ENCODE data around the gene FHIP2A. TPM values are rescaled to one million over a fixed set of nuclear protein-coding genes. Genes with fewer than 3 reads are reported as not detected.

The FHIP2A gene
- total and polyA plus RNA-seq, 12 donors = 4.8 to 36.6 (median 26.4) TPM

DNA sequence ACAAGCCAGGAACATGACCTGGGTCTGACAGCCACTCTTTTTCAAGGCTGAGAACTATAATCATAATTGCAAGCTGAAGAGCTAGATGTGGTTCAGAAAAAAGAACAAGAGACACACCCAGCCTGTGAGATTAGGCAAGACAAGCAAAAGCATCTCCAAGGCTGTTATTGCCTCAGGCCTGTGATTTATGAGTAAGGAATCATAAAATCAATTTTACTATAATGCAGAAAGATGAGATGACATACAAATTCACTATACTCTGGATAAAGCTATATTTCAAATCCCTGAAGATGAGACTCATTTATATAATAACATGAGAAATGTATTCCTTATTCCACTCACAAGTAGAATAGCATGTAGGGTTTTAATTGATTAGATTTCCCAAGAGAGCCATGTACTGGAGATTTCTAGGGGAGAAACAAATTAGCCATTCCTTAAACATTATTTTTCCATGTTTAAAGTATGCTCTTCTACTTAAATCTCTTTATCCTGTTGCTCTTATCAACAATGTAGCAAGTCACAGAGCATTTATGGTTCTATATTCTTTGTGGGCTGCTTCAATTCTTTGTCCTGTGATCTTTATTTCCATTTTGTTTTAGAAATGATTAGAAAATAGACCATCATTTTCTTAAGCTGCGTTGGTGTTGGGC lies 47.4 kb downstream of the FHIP2A start:
- Histone ChIP-seq H3K4me1 (no peaks in the 10 kb centered on the region), H3K4me3 (no peak overlapping the region), H3K27ac (no peak overlapping the region), H3K9me3 (no peaks in the 10 kb centered on the region), H3K27me3 (no peaks in the 10 kb centered on the region), H3K36me3 (peaks cover 0 to 25% (median 10%) of the 10 kb centered on the region in 9 donors)
- ATAC-seq (no peak), DNase-seq (no peak)
- TF ChIP-seq, protein P1, sequence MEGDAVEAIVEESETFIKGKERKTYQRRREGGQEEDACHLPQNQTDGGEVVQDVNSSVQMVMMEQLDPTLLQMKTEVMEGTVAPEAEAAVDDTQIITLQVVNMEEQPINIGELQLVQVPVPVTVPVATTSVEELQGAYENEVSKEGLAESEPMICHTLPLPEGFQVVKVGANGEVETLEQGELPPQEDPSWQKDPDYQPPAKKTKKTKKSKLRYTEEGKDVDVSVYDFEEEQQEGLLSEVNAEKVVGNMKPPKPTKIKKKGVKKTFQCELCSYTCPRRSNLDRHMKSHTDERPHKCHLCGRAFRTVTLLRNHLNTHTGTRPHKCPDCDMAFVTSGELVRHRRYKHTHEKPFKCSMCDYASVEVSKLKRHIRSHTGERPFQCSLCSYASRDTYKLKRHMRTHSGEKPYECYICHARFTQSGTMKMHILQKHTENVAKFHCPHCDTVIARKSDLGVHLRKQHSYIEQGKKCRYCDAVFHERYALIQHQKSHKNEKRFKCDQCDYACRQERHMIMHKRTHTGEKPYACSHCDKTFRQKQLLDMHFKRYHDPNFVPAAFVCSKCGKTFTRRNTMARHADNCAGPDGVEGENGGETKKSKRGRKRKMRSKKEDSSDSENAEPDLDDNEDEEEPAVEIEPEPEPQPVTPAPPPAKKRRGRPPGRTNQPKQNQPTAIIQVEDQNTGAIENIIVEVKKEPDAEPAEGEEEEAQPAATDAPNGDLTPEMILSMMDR (IDR thresholded peaks at IDR 0.05) = no peak
- WGBS, 2 donors = 78 to 85% methylated on average over 1 of the region's 1 CpG
- intact Hi-C loops (cut with DNase I) = no loop called here

DNA sequence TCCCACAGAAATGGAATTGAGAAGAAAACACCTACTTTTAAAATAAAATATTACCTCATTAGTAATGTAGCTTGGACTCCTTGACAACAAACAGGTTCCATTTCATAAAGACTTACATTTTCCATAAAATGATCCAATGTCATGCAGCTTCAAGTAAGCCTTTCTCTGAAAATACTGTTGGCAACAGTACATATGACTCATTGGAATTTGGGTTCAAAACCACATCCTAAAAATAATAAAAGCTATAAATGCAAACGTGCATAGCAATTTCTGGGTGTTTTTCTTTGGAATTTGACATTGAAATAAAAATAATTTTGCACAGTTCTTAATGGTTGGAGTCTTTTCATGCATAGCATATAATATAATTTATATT lies 47.9 kb downstream of the FHIP2A start:
- H3K9me3 ChIP-seq = no peaks in the 10 kb centered on the region
- no peaks in the 10 kb centered on the region for H3K4me1 ChIP-seq
- intact Hi-C loops (cut with DNase I) = no loop called here
- no peaks in the 10 kb centered on the region for H3K27me3 ChIP-seq
- ATAC-seq (no peak), DNase-seq (no peak)
- TF ChIP-seq, protein P1 (IDR thresholded peaks at IDR 0.05) = no peak
- no peak overlapping the region for H3K27ac ChIP-seq
- no peak overlapping the region for H3K4me3 ChIP-seq
- peaks cover 0 to 20% (median 6%) of the 10 kb centered on the region in 9 donors for H3K36me3 ChIP-seq
- WGBS, 2 donors = 27 to 34% methylated on average over 1 of the region's 1 CpG

DNA sequence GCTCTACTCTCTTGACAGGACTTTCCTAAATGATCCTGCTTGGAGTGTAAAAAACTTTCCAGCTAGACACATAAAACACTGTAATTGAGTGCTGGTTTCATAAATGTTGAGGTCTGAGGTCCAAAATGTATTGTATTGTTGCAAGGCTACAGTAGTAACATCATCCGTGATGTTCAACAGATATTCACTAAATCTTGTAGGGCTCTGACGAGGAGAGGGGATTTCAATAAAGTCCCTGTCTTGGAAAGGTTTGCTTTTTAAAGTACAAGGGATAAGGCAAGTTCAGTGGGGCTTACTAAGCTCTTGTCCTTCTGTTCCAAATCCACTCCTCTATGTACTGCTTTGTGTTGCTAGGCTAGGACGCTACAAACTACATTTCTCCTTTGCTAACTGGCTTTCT lies 48.9 kb downstream of the FHIP2A start:
- Histone ChIP-seq H3K27me3 (no peaks in the 10 kb centered on the region), H3K9me3 (no peaks in the 10 kb centered on the region), H3K27ac (no peak overlapping the region), H3K36me3 (peaks cover 0 to 10% (median 0%) of the 10 kb centered on the region in 9 donors), H3K4me3 (no peak overlapping the region), H3K4me1 (peaks cover 0 to 8% (median 0%) of the 10 kb centered on the region in 9 donors)
- intact Hi-C loops (cut with DNase I) = no loop called here
- WGBS, 2 donors = 93 to 94% methylated on average over 3 of the region's 3 CpGs
- DNase-seq (no peak), ATAC-seq (no peak)
- TF ChIP-seq, protein P1 (IDR thresholded peaks at IDR 0.05) = no peak

DNA sequence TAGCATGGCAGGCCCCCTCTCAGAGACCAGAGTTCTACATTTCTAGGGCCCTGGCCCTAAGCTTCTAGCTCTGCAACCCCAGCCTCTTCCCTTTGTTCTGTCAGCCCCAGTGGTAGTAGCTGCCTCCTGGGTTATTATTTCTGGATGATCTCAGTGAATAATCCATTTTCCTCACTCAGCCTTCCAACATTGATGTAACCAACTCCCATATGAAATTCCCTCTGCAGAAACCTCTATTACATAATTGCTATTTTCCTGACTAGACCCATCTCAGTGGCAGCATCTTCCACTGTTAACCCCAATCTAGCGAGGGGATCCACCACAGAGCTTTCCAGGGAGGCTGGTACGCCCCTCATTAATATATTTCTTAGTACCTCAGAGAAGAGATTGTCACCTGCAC lies 49.8 kb downstream of the FHIP2A start:
- intact Hi-C loops (cut with DNase I) = no loop called here
- no peaks in the 10 kb centered on the region for H3K9me3 ChIP-seq
- no peak overlapping the region for H3K4me3 ChIP-seq
- H3K27me3 ChIP-seq = no peaks in the 10 kb centered on the region
- no peak overlapping the region for H3K27ac ChIP-seq
- WGBS, 2 donors = 95 to 100% methylated on average over 2 of the region's 2 CpGs
- DNase-seq (no peak), ATAC-seq (no peak)
- H3K4me1 ChIP-seq = peaks cover 0 to 15% (median 0%) of the 10 kb centered on the region in 9 donors
- peaks cover 0 to 3% (median 0%) of the 10 kb centered on the region in 9 donors for H3K36me3 ChIP-seq
- TF ChIP-seq, protein P1 (IDR thresholded peaks at IDR 0.05) = no peak

Other genes with a start within 250 kb of the FHIP2A start
- 100 to 1,000 TPM; 522 to 816 (median 606) TPM for gene ABLIM1, start 163.5 kb upstream of the FHIP2A start, total RNA-seq
- gene ABLIM1, start 163.5 kb upstream of the FHIP2A start, polyA plus RNA-seq = 100 to 1,000 TPM; 119 to 363 TPM
- gene TRUB1, start 116.4 kb downstream of the FHIP2A start, total RNA-seq = 10 to 100 TPM in 9 of 10 donors, 1 to 10 TPM in 1; 7.9 to 29.8 (median 23.5) TPM
- gene TRUB1, start 116.4 kb downstream of the FHIP2A start, polyA plus RNA-seq = 1 to 10 TPM; 3.9 to 5.0 TPM